Stimulated activated CD8-positive, alpha-beta memory T cell treated with anti-CD3 and anti-CD28 coated beads, Interleukin-4, amount 100 ng/mL, for 48 hours (primary cell): Measurements from ENCODE around the gene ZSCAN1.
A peak's percentile ranks its signal among the peaks of the same experiment; 100 is the strongest.

Experiments used
- DNase-seq: peaks from one replicate; pipeline ENCODE4 v3.0.0-alpha.2; 2020

Gene ZSCAN1

DNA sequence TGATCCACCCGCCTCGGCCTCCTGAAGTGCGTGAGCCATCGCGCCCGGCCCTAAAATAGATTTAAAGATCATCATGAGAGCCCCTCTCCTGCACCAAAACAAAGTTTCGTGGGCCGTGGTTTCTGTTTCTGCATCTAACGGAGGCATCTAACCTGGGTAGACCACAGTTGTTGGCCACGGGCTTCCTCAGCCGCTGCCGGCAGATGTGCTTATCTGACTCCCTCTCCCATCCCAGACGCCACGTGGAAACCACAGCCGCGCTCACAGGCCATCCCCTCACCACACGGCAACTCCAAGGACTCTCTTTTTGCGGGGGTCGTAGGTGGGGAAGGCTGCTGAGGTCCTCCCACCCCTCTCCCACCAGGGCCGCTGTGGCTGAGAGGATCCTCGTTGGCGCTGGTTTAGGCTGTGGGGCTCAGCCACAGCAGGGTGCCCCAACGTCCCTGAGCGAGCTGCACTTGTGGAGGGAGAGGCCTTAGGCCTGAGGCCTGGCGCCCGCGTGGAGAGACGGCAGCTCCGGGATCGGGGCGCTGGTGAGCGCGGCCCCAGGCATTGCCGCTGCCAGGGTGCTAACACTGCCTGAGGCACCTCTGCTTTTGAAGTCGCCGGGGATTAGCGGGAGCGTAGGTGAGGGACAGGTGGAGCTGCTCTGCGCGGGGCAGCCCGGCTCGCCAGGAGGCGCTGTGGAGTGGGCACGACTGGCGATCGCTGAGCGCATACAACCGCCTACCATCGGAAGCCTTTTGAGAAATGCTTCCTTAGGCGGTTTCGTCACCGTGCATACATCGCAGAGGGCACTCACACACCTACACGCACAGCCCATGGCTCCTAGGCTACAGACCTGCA lies 8.9 kb downstream of the ZSCAN1 start:
- DNase-seq: no peak

DNA sequence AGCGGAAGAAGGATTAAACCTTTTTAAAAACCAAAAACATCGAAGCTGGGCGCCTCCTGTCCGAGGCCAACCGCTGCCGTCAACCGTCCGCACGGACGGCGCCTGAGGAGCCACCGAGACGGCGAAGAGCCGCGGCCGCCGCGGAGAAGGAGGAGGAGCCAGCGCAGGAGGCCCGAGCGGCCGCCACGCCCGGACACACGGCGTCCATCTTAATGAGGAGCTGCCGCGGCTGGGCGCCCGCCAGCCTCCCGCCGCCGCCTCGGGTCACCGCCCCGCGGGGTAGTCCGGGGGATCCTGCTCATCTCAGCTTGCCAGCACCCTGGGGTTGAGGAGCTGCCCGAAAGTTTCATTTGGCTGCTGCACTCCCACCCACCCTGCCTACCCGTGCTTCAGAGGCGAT lies 10.6 kb downstream of the ZSCAN1 start:
- no peak for DNase-seq

- no peak for DNase-seq
These were observed 11.1 kb downstream of the ZSCAN1 start for GRCh38 chr19:58044886-58045285.

- no peak for DNase-seq
These were observed 11.7 kb downstream of the ZSCAN1 start for GRCh38 chr19:58045411-58046050.

- DNase-seq: no peak
These were observed 13.0 kb downstream of the ZSCAN1 start for GRCh38 chr19:58046856-58047255.

DNA sequence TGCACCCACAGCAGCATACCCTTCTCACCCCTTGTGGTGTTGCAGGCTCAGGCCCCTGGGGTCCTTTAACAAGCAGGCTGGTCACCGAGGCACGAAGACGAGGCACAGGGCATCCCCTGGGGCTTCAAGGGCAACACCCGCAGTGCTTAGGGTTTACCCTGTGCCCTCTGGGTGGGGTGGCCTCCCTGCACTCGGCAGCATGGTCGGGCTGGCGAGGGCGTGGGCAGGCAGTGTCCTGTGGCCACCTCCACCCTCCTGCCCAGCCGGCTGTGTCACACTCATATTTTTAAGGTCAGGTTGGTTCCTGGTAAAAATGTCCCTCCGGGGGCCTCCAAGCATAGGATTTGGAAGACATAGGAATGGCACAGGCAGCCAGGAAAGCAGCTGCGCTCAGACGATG lies 13.8 kb downstream of the ZSCAN1 start:
- no peak for DNase-seq

DNA sequence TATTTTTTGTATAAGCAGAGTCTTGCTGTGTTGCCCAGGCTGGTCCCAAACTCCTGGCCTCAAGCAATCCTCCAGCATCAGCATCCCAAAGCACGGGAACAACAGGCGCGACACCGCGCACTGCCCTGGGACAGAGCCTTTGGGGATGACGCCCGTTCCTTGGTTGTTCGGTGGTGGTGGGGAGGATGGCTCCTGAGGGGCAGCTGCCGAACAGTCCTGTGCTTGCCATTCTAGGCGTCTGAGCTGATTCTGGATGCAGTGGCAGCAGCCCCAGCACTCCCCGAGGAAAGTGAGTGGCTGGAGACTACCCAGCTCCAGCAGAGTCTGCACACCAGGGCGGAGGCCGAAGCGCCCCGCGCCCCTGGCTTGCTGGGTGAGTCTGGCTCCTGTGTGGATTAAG lies 18.4 kb downstream of the ZSCAN1 start:
- DNase-seq: no peak

DNA sequence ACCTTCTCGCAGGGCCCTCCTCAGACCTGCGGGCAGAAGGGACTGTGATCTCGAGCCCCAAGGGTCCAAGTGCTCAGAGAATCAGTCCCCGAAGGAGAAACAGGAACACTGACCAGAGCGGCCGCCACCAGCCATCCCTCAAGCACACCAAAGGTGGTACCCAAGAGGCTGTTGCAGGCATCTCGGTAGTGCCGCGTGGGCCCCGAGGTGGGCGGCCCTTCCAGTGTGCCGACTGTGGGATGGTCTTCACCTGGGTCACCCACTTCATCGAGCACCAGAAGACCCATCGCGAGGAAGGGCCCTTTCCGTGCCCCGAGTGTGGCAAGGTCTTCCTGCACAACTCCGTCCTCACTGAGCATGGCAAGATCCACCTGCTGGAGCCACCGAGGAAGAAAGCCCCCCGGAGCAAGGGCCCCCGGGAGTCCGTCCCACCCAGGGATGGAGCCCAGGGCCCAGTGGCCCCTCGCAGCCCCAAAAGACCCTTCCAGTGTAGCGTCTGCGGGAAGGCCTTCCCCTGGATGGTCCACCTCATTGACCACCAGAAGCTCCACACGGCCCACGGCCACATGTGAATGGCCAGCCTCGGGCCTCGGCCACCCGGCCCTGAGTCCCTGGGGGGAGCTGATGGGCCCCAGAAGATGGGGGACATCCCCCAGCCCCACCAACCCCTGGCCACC lies 19.8 kb downstream of the ZSCAN1 start:
- DNase-seq: no peak

DNA sequence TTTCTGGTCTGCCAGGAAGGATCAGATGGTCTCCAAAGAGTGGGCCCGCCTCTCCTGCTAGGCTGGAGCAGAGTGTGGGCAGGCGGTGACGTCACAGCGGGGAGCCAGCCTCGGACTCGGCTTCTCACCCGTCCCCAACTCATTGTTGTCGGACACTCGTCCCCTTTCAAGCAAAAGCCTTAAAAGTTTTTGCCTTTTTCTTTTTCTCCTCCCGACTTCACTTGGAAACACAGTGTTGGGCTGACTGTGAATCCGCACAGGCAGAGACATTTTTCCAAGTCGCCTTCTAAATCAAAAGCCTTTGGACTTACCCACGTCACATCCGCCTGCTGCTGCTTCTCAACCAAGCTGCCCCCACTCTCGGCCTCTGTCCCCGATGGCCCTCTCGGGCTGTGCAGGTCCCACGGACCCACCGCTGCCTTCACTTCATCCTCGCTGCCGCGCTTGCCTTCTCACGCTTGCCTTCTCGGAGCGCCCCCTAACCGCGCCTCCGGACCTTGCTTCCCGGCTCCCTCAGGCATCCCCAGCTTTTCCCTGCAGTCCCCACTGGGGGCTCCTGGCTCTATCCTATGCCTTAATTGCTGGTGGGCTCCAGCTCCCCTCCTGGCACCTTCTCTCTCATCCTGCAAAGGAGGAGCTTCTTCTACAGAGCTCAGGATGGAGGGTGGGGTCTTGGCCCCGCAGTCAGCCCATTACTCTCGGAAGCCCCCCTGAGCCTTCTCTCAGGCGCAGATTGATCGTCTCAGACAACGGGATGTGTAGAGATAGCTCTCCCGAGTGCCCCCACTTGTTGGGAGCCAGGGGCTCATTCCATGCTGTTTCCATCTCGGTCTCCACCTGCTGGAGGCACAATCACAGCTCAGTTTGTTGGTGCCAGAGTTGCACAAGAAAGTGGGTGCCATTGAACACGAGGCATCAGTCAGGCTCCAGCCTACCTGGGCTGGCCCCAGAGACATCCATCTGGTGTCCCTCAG lies 21.4 kb downstream of the ZSCAN1 start:
- no peak for DNase-seq

- DNase-seq: no peak
These were observed 22.4 kb downstream of the ZSCAN1 start for GRCh38 chr19:58056261-58056660.

- no peak for DNase-seq
These were observed 23.0 kb downstream of the ZSCAN1 start for GRCh38 chr19:58056861-58057260.

DNA sequence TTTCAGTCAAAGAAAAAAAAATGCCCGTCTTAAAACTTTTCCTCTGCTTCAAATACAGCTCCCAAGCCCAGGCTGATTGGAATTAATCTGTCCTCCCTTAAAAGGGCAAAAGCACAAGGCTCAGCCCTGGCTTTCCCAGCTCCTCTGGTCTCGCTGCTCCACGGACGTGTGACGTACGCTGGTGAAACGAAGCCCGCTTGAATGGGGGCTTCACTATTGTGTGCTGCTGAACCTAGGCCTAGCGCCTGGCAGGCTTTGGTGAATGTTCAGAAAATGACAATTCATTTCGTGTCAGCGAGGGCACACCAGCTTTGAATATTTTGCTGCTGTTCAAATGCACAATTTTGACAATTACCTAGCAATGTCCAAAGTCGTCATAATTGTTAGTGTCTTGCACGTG lies 24.6 kb downstream of the ZSCAN1 start:
- DNase-seq: no peak

DNA sequence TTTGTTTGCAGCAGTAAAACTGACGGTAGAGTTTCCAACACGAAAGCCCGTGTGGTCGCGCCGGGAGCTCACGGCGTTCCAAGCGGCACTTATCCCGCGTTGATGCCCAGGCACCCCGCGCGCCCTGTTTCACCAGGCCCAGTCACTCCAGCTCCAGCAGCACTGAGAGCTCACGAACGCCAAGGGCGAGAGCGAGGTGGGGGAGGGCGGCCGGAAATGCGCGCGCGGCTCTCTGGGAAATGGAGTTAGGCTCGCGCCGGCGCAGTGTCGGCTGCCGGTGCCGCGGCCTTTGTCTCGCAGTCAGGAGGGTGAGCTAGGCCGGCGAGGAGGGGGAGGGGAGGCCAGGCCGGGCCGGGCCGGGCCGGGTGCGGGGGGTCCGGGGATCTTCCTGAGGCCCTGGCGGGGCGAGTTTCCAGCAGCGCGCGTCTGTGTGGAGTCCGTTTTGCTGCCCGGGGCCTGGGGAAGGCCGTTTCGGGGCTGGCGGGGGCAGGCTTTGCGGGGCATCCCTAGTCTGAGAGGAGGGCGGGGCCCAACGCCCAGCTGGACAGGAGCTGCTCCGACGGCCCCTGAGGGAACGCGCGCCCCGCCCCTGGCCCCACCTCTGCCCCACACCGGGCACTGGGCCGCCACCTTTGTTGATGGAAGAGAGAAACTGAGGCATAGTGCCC lies 25.3 kb downstream of the ZSCAN1 start, which contains the start of gene ZNF135:
Gene ZNF135, plus strand, starts transcription at position 280 of the 668 bp plus-strand sequence. CDS start 721 bp downstream, outside the sequence.
- DNase-seq: peak; percentile 71

DNA sequence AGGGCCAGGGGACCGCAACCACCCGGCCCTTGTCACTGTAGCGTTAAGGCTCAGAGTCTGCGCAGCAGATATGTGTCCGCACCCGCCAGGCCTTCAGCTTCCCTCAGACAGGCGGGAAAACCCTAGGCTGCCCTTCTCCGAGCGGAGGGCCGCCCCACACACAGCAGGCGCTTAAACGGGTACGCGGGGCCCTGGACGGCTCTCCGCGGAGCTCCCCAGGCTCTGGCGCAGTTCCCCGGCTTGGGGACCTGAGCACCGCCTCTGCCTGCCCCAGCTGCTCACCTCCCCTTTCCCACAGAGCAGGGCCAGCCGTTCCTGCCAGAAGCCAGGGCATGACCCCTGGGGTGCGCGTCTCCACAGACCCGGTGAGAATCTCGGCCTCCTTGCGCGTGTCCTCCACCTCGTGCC lies 25.9 kb downstream of the ZSCAN1 start:
- no peak for DNase-seq

GRCh38 chr19:58060231-58060630 lies 26.4 kb downstream of the ZSCAN1 start:
- no peak for DNase-seq

- no peak for DNase-seq
These were observed 29.9 kb downstream of the ZSCAN1 start for GRCh38 chr19:58063712-58064111.

DNA sequence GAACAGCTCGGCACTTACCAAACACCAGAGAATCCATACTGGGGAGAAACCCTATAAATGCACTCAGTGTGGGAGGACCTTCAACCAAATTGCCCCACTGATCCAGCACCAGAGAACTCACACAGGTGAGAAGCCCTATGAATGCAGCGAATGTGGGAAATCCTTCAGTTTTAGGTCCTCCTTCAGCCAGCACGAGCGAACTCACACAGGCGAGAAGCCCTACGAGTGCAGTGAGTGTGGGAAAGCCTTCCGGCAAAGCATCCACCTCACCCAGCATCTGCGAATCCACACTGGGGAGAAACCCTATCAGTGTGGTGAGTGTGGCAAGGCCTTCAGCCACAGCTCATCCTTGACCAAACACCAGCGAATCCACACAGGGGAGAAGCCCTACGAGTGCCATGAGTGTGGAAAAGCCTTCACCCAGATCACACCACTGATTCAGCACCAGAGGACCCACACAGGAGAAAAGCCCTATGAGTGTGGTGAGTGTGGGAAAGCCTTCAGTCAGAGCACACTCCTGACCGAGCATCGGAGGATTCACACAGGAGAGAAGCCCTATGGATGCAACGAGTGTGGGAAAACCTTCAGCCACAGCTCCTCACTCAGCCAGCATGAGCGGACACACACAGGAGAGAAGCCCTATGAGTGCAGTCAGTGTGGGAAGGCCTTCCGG lies 33.6 kb downstream of the ZSCAN1 start:
- DNase-seq: no peak

DNA sequence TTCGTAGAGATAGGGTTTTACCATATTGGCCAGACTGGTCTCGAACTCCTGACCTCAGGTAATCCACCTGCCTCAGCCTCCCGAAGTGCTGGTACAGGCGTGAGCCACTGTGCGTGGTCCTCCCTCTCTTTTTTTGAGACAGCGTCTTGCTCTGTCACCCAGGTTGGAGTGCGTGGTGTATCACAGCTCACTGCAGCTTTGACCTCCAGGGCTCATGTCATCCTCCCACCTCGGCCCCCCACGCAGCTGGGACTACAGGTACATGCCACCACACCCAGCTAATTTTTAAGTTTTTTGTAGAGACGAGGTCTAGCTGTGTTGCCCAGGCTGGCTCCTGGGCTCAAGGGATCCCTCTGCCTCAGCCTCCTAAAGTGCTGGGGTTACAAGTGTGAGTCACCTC lies 46.0 kb downstream of the ZSCAN1 start:
- DNase-seq: no peak

- no peak for DNase-seq
These were observed 49.2 kb downstream of the ZSCAN1 start for GRCh38 chr19:58083021-58083420.

GRCh38 chr19:58084596-58085347 lies 50.9 kb downstream of the ZSCAN1 start:
- DNase-seq: no peak
